Lung (tissue), 12 donors: ENCODE measurements around the gene GTF2F2. TPM values are rescaled to one million over a fixed set of nuclear protein-coding genes. Genes with fewer than 3 reads are reported as not detected.

Experiments
- ATAC-seq: fragments of 200-7000 bp; cut with Tn5 transposase; one replicate; pipeline ENCODE4 v1.9.1; 2020; ENCODE audit warnings: moderate number of reproducible peaks; ENCODE audit not compliant: insufficient read depth, low FRiP score
- DNase-seq, 3 donors: peaks; one replicate each; pipeline ENCODE4 v3.0.0-alpha.2; 2013 to 2017
- H3K27ac ChIP-seq, 2 donors: one replicate each; pipeline ENCODE4 v1.5.1; 2013; ENCODE audit warnings: mild to moderate bottlenecking in 2 of 2, moderate library complexity in 2 of 2, control low read depth in 1 of 2, inconsistent platforms in 1 of 2, low read depth in 1 of 2, low read length in 1 of 2
- H3K27me3 ChIP-seq, 3 donors: one replicate each; pipeline ENCODE4 v1.5.1; 2013; ENCODE audit warnings: low read length in 2 of 3; ENCODE audit not compliant: control insufficient read depth in 3 of 3, insufficient read depth in 3 of 3
- H3K36me3 ChIP-seq, 4 donors: one replicate each; pipeline ENCODE4 v1.5.1; 2013; ENCODE audit warnings: low read length in 4 of 4, mild to moderate bottlenecking in 1 of 4, moderate library complexity in 1 of 4; ENCODE audit not compliant: control insufficient read depth in 4 of 4, insufficient read depth in 4 of 4
- H3K4me1 ChIP-seq, 5 donors: one replicate each; pipeline ENCODE4 v1.5.1; 2013; ENCODE audit warnings: low read length in 5 of 5, mild to moderate bottlenecking in 2 of 5, moderate library complexity in 1 of 5; ENCODE audit not compliant: control insufficient read depth in 5 of 5, insufficient read depth in 5 of 5
- H3K4me3 ChIP-seq: one replicate; pipeline ENCODE4 v1.5.1; 2013; ENCODE audit warnings: mild to moderate bottlenecking, control low read depth, moderate library complexity
- H3K9ac ChIP-seq, 2 donors: one replicate each; pipeline ENCODE4 v1.5.1; 2013; ENCODE audit warnings: low read length in 2 of 2, control low read depth in 1 of 2; ENCODE audit not compliant: insufficient read depth in 1 of 2
- H3K9me3 ChIP-seq, 4 donors: one replicate each; pipeline ENCODE4 v1.5.1; 2013; ENCODE audit warnings: low read length in 3 of 4, mild to moderate bottlenecking in 1 of 4, moderate library complexity in 1 of 4; ENCODE audit not compliant: control insufficient read depth in 4 of 4, insufficient read depth in 3 of 4
- CTCF ChIP-seq: IDR thresholded peaks from 2 replicates; pipeline ENCODE4 v1.5.1; 2012; ENCODE audit warnings: mild to moderate bottlenecking; ENCODE audit errors: control extremely low read depth, extremely low read depth
- WGBS, 2 donors: extraction: QIAGEN DNeasy Blood & Tissue Kit; methylation state at CpG; one replicate each; pipeline ENCODE4 v1.1.7; 2013; 5-methylcytosine and 5-hydroxymethylcytosine counted together
- polyA plus RNA-seq, 2 donors: library from polyadenylated mRNA; stranded (reverse); fragments of 200-250 nt; gene quantifications; one replicate each; pipeline ENCODE4 v1.2.1, GENCODE V29; 2013
- total RNA-seq, 2 donors: library from RNA; depleted of rRNA in 1 of 2; stranded (reverse); fragments of >200 nt in 1 of 2; gene quantifications; one replicate each; pipeline ENCODE4 v1.2.1, GENCODE V29; 2014 to 2021
- donor health status: control.
- donor health status: control.
- donor health status: Bipolar disorder and iron deficiency.
- donor health status: healthy.
- donor health status: DM: yes; HTN: yes; CAD: no.

The GTF2F2 gene
- total and polyA plus RNA-seq, 4 donors: 13.7 to 21.3 (median 14.3) TPM

GRCh38 chr13:45280751-45281634 lies 160.7 kb downstream of the GTF2F2 start:
- Histone ChIP-seq H3K9me3 (no peaks in the 10 kb centered on the region), H3K4me3 (no peak overlapping the region), H3K4me1 (peaks cover 0 to 8% (median 0%) of the 10 kb centered on the region in 5 donors), H3K36me3 (peaks cover 0 to 7% (median 4%) of the 10 kb centered on the region in 4 donors), H3K27me3 (no peaks in the 10 kb centered on the region), H3K9ac (no peak overlapping the region), H3K27ac (no peak overlapping the region)
- ATAC-seq: peak; percentile 86
- TF ChIP-seq CTCF: peak; percentile 39
- 48 to 51% methylated on average over 7 of the region's 7 CpGs for WGBS, 2 donors
- DNase-seq: peak; percentile 37 to 50 (median 42)

GRCh38 chr13:45282994-45283393 lies 162.7 kb downstream of the GTF2F2 start:
- Histone ChIP-seq H3K4me1 (peaks cover 0 to 6% (median 0%) of the 10 kb centered on the region in 5 donors), H3K36me3 (peaks cover 0 to 7% (median 3%) of the 10 kb centered on the region in 4 donors), H3K27me3 (no peaks in the 10 kb centered on the region), H3K9ac (no peak overlapping the region), H3K9me3 (no peaks in the 10 kb centered on the region), H3K4me3 (no peak overlapping the region), H3K27ac (no peak overlapping the region)
- DNase-seq (no peak), ATAC-seq (no peak)
- no peak for TF ChIP-seq CTCF
- WGBS, 2 donors: 83 to 88% methylated on average over 3 of the region's 3 CpGs

- ATAC-seq (no peak), DNase-seq (no peak)
- Histone ChIP-seq H3K9ac (no peak overlapping the region), H3K4me3 (no peak overlapping the region), H3K36me3 (peaks cover 0 to 3% (median 2%) of the 10 kb centered on the region in 4 donors), H3K9me3 (no peaks in the 10 kb centered on the region), H3K27ac (no peak overlapping the region), H3K4me1 (no peaks in the 10 kb centered on the region), H3K27me3 (no peaks in the 10 kb centered on the region)
- TF ChIP-seq CTCF: no peak
- WGBS, 2 donors: 80 to 89% methylated on average over 3 of the region's 3 CpGs
These were observed 169.7 kb downstream of the GTF2F2 start for GRCh38 chr13:45289936-45290563.
